Liver (tissue), 9 donors: ENCODE results near the gene ZNF530. TPM values are rescaled to one million over a fixed set of nuclear protein-coding genes. Genes with fewer than 3 reads are reported as not detected.

Experiments
- DNase-seq: peaks from one replicate; pipeline ENCODE4 v3.0.0-alpha.2; 2017; ENCODE audit warnings: low spot score
- H3K27ac ChIP-seq, 2 donors: one replicate each; pipeline ENCODE4 v1.7.0; 2013; ENCODE audit warnings: inconsistent platforms in 2 of 2, low read length in 2 of 2, control low read depth in 1 of 2, low read depth in 1 of 2, mild to moderate bottlenecking in 1 of 2
- H3K27me3 ChIP-seq, 4 donors: one replicate each; pipeline versions ENCODE4 v1.6.1 to v1.7.0; 2013; ENCODE audit warnings: low read length in 3 of 4, inconsistent platforms in 1 of 4, mild to moderate bottlenecking in 1 of 4, moderate library complexity in 1 of 4; ENCODE audit not compliant: control insufficient read depth in 4 of 4, insufficient read depth in 4 of 4
- H3K36me3 ChIP-seq, 4 donors: one replicate each; pipeline versions ENCODE4 v1.6.1 to v1.7.0; 2013; ENCODE audit warnings: low read length in 3 of 4, mild to moderate bottlenecking in 3 of 4, low read depth in 1 of 4, moderate library complexity in 1 of 4; ENCODE audit not compliant: control insufficient read depth in 4 of 4, insufficient read depth in 3 of 4
- H3K4me1 ChIP-seq, 4 donors: one replicate each; pipeline versions ENCODE4 v1.6.1 to v1.7.0; 2013; ENCODE audit warnings: low read length in 3 of 4, mild to moderate bottlenecking in 3 of 4, moderate library complexity in 1 of 4; ENCODE audit not compliant: control insufficient read depth in 4 of 4, insufficient read depth in 4 of 4
- H3K4me3 ChIP-seq, 3 donors: one replicate each; pipeline versions ENCODE4 v1.6.1 to v1.7.0; 2013; ENCODE audit warnings: low read length in 3 of 3, control low read depth in 1 of 3, low read depth in 1 of 3, mild to moderate bottlenecking in 1 of 3
- H3K9ac ChIP-seq, 2 donors: one replicate each; pipeline ENCODE4 v1.7.0; 2013; ENCODE audit warnings: low read length in 2 of 2, mild to moderate bottlenecking in 2 of 2, moderate library complexity in 2 of 2, control low read depth in 1 of 2, low read depth in 1 of 2
- H3K9me3 ChIP-seq, 4 donors: one replicate each; pipeline versions ENCODE4 v1.6.1 to v1.7.0; 2013; ENCODE audit warnings: low read length in 3 of 4; ENCODE audit not compliant: control insufficient read depth in 4 of 4
- EGR1 ChIP-seq, 2 donors: IDR thresholded peaks; 2 replicates each; pipeline ENCODE4 v1.6.1; 2016 to 2018; ENCODE audit warnings: antibody characterized with exemption in 2 of 2, low read depth in 2 of 2
- FOXA1 ChIP-seq: IDR thresholded peaks from 2 replicates; pipeline ENCODE4 v1.6.1; 2016; ENCODE audit warnings: antibody characterized with exemption
- FOXA2 ChIP-seq: IDR thresholded peaks from 2 replicates; pipeline ENCODE4 v1.6.1; 2016; ENCODE audit warnings: antibody characterized with exemption
- GABPA ChIP-seq, 2 donors: IDR thresholded peaks in 1 of 2; conservative IDR thresholded peaks in 1 of 2; 2 replicates each; pipeline ENCODE4 v1.6.1; 2016; ENCODE audit warnings: antibody characterized with exemption in 2 of 2, mild to moderate bottlenecking in 1 of 2, moderate library complexity in 1 of 2
- HNF4A ChIP-seq, 2 donors: conservative IDR thresholded peaks; 2 replicates each; pipeline ENCODE4 v1.6.1; 2016; ENCODE audit warnings: antibody characterized with exemption in 2 of 2, mild to moderate bottlenecking in 2 of 2
- HNF4G ChIP-seq: IDR thresholded peaks from 2 replicates; pipeline ENCODE4 v1.6.1; 2016; ENCODE audit warnings: antibody characterized with exemption
- JUND ChIP-seq, 2 donors: IDR thresholded peaks; 2 replicates each; pipeline ENCODE4 v1.6.1; 2016; ENCODE audit warnings: antibody characterized with exemption in 2 of 2
- NR2F2 ChIP-seq: IDR thresholded peaks from 2 replicates; pipeline ENCODE4 v1.6.1; 2016; ENCODE audit warnings: antibody characterized with exemption
- RAD21 ChIP-seq, 2 donors: IDR thresholded peaks; 2 replicates each; pipeline ENCODE4 v1.6.1; 2016; ENCODE audit warnings: antibody characterized with exemption in 2 of 2, mild to moderate bottlenecking in 2 of 2
- RXRA ChIP-seq, 2 donors: IDR thresholded peaks; 2 replicates each; pipeline ENCODE4 v1.6.1; 2017 to 2018; ENCODE audit warnings: antibody characterized with exemption in 2 of 2, mild to moderate bottlenecking in 1 of 2
- SP1 ChIP-seq: IDR thresholded peaks from 2 replicates; pipeline ENCODE4 v1.6.1; 2018; ENCODE audit warnings: antibody characterized with exemption, mild to moderate bottlenecking
- TAF1 ChIP-seq: conservative IDR thresholded peaks from 2 replicates; pipeline ENCODE4 v1.6.1; 2016; ENCODE audit warnings: antibody characterized with exemption, mild to moderate bottlenecking
- YY1 ChIP-seq: IDR thresholded peaks from 2 replicates; pipeline ENCODE4 v1.6.1; 2016; ENCODE audit warnings: antibody characterized with exemption, mild to moderate bottlenecking
- WGBS: extraction: QIAGEN DNeasy Blood & Tissue Kit; methylation state at CpG from one replicate; pipeline ENCODE4 v1.1.7; 2013; 5-methylcytosine and 5-hydroxymethylcytosine counted together
- polyA plus RNA-seq, 2 donors: library from polyadenylated mRNA; stranded (reverse) in 1 of 2; unstranded in 1 of 2; fragments of 200-250 nt in 1 of 2; fragments of >200 nt in 1 of 2; fragmentation: Nextera tagmentation in 1 of 2; extraction: Ambion mirVana in 1 of 2; gene quantifications; one replicate each; pipeline versions ENCODE4 v1.2.1 to v1.2.3, GENCODE V29; 2013 to 2015
- total RNA-seq, 2 donors: library from RNA; depleted of rRNA; stranded (reverse); fragments of >200 nt; gene quantifications; one replicate each; pipeline ENCODE4 v1.2.3, GENCODE V29; 2014
- TF ChIP-seq, protein P1 (sequence below): IDR thresholded peaks from 2 replicates; pipeline ENCODE4 v1.6.1; 2016; ENCODE audit warnings: antibody characterized with exemption
- TF ChIP-seq, protein P2 (sequence below): IDR thresholded peaks from 2 replicates; pipeline ENCODE4 v1.6.1; 2016; ENCODE audit warnings: antibody characterized with exemption
- TF ChIP-seq, protein P3 (sequence below): fragments of 150-350 bp; IDR thresholded peaks from 2 replicates; pipeline ENCODE4 v1.5.1; 2017; ENCODE audit warnings: improper control_type of control experiment, low read depth, low read length; ENCODE audit not compliant: missing input control
- TF ChIP-seq, protein P4 (sequence below): IDR thresholded peaks from 2 replicates; pipeline ENCODE4 v1.6.1; 2016; ENCODE audit warnings: antibody characterized with exemption, mild to moderate bottlenecking
- TF ChIP-seq, protein P5 (sequence below): IDR thresholded peaks from 2 replicates; pipeline ENCODE4 v1.6.1; 2016; ENCODE audit warnings: antibody characterized with exemption
- donor health status: healthy.
- donor health status: healthy.
- donor health status: healthy.
- donor health status: healthy.
- donor health status: healthy.

Gene ZNF530
- total and polyA plus RNA-seq, 4 donors = 0.86 to 7.1 (median 1.4) TPM

DNA sequence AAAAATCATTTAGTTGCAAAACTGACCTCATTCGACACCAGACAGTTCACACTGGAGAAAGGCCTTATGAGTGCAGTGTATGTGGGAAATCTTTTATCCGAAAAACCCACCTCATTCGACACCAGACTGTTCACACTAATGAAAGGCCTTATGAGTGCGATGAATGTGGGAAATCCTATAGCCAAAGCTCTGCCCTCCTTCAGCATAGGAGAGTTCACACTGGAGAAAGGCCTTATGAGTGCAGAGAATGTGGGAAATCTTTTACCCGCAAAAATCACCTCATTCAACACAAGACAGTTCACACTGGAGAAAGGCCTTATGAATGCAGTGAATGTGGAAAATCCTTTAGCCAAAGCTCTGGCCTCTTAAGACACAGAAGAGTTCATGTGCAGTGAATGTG lies 7.2 kb downstream of the ZNF530 start:
- H3K9ac ChIP-seq = no peak overlapping the region
- H3K27ac ChIP-seq = no peak overlapping the region
- H3K4me3 ChIP-seq = peak overlapping the region in 2 of 3 donors; percentile 45 to 61
- no peaks in the 10 kb centered on the region for H3K4me1 ChIP-seq
- WGBS = 96% methylated on average over 5 of the region's 5 CpGs
- peaks cover 2 to 36% (median 31%) of the 10 kb centered on the region in 4 donors for H3K36me3 ChIP-seq
- H3K27me3 ChIP-seq = no peaks in the 10 kb centered on the region
- TF ChIP-seq RXRA (IDR thresholded peaks at IDR 0.05) = no peak
- no peak for TF ChIP-seq HNF4G
- TF ChIP-seq NR2F2 = no peak
- TF ChIP-seq YY1 = no peak
- TF ChIP-seq, protein P1, sequence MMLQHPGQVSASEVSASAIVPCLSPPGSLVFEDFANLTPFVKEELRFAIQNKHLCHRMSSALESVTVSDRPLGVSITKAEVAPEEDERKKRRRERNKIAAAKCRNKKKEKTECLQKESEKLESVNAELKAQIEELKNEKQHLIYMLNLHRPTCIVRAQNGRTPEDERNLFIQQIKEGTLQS = no peak
- TF ChIP-seq TAF1 = no peak
- peaks cover 16 to 68% (median 54%) of the 10 kb centered on the region in 4 donors for H3K9me3 ChIP-seq
- DNase-seq = no peak

DNA sequence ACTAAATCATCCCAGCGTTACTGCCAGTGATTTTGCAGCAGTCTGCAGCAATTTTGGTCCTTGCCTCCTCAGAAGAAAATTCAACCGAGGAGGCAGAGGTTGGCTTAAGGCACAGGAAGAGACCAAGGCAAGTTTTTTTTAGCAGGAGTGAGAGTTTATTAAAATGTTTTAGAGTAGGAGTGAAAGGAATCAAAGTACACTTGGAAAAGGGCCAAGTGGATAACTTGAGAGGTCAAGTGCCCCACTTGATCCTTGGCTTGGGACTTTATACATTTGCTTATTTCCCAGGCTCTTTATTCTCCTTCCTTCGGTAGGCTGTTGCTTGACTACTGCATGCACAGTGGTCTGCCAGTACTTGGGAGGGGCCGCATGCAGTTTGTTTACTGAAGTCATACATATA lies 11.4 kb downstream of the ZNF530 start:
- Histone ChIP-seq H3K4me1 (peaks cover 3 to 13% (median 8%) of the 10 kb centered on the region in 4 donors), H3K36me3 (peaks cover 0 to 17% (median 14%) of the 10 kb centered on the region in 4 donors), H3K9me3 (peaks cover 17 to 53% (median 37%) of the 10 kb centered on the region in 4 donors), H3K9ac (no peak overlapping the region), H3K27ac (no peak overlapping the region), H3K4me3 (peak overlapping the region in 1 of 3 donors; percentile 47), H3K27me3 (no peaks in the 10 kb centered on the region)
- TF ChIP-seq NR2F2 (no peak), HNF4A (conservative IDR thresholded peaks at IDR 0.05) (no peak), EGR1 (IDR thresholded peaks at IDR 0.05; ENCODE audit: low read depth in 2 of 2) (no peak), YY1 (no peak), FOXA1 (no peak), JUND (IDR thresholded peaks at IDR 0.05) (no peak), RXRA (IDR thresholded peaks at IDR 0.05) (no peak), HNF4G (no peak), SP1 (no peak), TAF1 (no peak), GABPA (IDR thresholded peaks at IDR 0.05 in 1 of 2, conservative IDR thresholded peaks at IDR 0.05 in 1 of 2) (no peak), RAD21 (IDR thresholded peaks at IDR 0.05) (no peak), FOXA2 (no peak)
- TF ChIP-seq, protein P2, sequence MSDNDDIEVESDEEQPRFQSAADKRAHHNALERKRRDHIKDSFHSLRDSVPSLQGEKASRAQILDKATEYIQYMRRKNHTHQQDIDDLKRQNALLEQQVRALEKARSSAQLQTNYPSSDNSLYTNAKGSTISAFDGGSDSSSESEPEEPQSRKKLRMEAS = no peak
- TF ChIP-seq, protein P3, sequence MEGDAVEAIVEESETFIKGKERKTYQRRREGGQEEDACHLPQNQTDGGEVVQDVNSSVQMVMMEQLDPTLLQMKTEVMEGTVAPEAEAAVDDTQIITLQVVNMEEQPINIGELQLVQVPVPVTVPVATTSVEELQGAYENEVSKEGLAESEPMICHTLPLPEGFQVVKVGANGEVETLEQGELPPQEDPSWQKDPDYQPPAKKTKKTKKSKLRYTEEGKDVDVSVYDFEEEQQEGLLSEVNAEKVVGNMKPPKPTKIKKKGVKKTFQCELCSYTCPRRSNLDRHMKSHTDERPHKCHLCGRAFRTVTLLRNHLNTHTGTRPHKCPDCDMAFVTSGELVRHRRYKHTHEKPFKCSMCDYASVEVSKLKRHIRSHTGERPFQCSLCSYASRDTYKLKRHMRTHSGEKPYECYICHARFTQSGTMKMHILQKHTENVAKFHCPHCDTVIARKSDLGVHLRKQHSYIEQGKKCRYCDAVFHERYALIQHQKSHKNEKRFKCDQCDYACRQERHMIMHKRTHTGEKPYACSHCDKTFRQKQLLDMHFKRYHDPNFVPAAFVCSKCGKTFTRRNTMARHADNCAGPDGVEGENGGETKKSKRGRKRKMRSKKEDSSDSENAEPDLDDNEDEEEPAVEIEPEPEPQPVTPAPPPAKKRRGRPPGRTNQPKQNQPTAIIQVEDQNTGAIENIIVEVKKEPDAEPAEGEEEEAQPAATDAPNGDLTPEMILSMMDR = no peak
- TF ChIP-seq, protein P4, sequence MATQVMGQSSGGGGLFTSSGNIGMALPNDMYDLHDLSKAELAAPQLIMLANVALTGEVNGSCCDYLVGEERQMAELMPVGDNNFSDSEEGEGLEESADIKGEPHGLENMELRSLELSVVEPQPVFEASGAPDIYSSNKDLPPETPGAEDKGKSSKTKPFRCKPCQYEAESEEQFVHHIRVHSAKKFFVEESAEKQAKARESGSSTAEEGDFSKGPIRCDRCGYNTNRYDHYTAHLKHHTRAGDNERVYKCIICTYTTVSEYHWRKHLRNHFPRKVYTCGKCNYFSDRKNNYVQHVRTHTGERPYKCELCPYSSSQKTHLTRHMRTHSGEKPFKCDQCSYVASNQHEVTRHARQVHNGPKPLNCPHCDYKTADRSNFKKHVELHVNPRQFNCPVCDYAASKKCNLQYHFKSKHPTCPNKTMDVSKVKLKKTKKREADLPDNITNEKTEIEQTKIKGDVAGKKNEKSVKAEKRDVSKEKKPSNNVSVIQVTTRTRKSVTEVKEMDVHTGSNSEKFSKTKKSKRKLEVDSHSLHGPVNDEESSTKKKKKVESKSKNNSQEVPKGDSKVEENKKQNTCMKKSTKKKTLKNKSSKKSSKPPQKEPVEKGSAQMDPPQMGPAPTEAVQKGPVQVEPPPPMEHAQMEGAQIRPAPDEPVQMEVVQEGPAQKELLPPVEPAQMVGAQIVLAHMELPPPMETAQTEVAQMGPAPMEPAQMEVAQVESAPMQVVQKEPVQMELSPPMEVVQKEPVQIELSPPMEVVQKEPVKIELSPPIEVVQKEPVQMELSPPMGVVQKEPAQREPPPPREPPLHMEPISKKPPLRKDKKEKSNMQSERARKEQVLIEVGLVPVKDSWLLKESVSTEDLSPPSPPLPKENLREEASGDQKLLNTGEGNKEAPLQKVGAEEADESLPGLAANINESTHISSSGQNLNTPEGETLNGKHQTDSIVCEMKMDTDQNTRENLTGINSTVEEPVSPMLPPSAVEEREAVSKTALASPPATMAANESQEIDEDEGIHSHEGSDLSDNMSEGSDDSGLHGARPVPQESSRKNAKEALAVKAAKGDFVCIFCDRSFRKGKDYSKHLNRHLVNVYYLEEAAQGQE = no peak
- TF ChIP-seq, protein P1 = no peak
- TF ChIP-seq, protein P5, sequence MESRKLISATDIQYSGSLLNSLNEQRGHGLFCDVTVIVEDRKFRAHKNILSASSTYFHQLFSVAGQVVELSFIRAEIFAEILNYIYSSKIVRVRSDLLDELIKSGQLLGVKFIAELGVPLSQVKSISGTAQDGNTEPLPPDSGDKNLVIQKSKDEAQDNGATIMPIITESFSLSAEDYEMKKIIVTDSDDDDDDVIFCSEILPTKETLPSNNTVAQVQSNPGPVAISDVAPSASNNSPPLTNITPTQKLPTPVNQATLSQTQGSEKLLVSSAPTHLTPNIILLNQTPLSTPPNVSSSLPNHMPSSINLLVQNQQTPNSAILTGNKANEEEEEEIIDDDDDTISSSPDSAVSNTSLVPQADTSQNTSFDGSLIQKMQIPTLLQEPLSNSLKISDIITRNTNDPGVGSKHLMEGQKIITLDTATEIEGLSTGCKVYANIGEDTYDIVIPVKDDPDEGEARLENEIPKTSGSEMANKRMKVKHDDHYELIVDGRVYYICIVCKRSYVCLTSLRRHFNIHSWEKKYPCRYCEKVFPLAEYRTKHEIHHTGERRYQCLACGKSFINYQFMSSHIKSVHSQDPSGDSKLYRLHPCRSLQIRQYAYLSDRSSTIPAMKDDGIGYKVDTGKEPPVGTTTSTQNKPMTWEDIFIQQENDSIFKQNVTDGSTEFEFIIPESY = no peak
- 82% methylated on average over 4 of the region's 4 CpGs for WGBS
- DNase-seq = no peak
